Measurements from ENCODE around the gene MCTP2.

- TF ChIP-seq POLR2AphosphoS5 (IDR thresholded peaks at IDR 0.05; ENCODE audit: low read depth, low read length) = no peak
- TF ChIP-seq POLR2A (IDR thresholded peaks at IDR 0.05; ENCODE audit: low read depth, low read length) = no peak
- TF ChIP-seq TAF1 (IDR thresholded peaks at IDR 0.05; ENCODE audit: borderline replicate concordance, low read depth, low read length) = no peak
Observed at GRCh38 chr15:94295275-94295674, 63.9 kb downstream of the MCTP2 start.

Measured in GM12892 (cell line).